HT-29 (cell line): Measurements from ENCODE around the gene CDH22. TPM values are rescaled to one million over a fixed set of nuclear protein-coding genes. Genes with fewer than 3 reads are reported as not detected.

Experiments
- DNase-seq: peaks from one replicate; pipeline ENCODE4 v3.0.0-alpha.2; 2015; ENCODE audit warnings: low spot score
- total RNA-seq: library from RNA; depleted of rRNA; stranded (reverse); fragments of >200 nt; shearing (Covaris generic); gene quantifications from 2 replicates; pipeline ENCODE4 v1.2.3, GENCODE V29; 2014

CDH22 gene
- total RNA-seq, 1 experiment from 2014 or later = not detected

- no peak for DNase-seq
Measured at GRCh38 chr20:46172455-46172854, 135.8 kb downstream of the CDH22 start.

- no peak for DNase-seq
Measured at GRCh38 chr20:46171909-46172308, 136.4 kb downstream of the CDH22 start.

- DNase-seq = no peak
Measured at GRCh38 chr20:46171476-46171875, 136.8 kb downstream of the CDH22 start.

- no peak for DNase-seq
Measured at GRCh38 chr20:46169245-46170171, 138.8 kb downstream of the CDH22 start.

GRCh38 chr20:46168438-46168837 is 139.9 kb downstream of the CDH22 start:
- no peak for DNase-seq

- no peak for DNase-seq
Measured at GRCh38 chr20:46167080-46167479, 141.2 kb downstream of the CDH22 start.

- DNase-seq = no peak
Measured at GRCh38 chr20:46164254-46164653, 144.0 kb downstream of the CDH22 start.

- no peak for DNase-seq
Measured at GRCh38 chr20:46161921-46162320, 146.4 kb downstream of the CDH22 start.

GRCh38 chr20:46160661-46161060 is 147.6 kb downstream of the CDH22 start:
- DNase-seq = no peak

- no peak for DNase-seq
Measured at GRCh38 chr20:46159101-46159897, 149.0 kb downstream of the CDH22 start.

GRCh38 chr20:46158476-46158987 is 149.8 kb downstream of the CDH22 start:
- DNase-seq = no peak

GRCh38 chr20:46157625-46158024 is 150.7 kb downstream of the CDH22 start:
- no peak for DNase-seq

GRCh38 chr20:46157076-46157592 is 151.2 kb downstream of the CDH22 start:
- no peak for DNase-seq

- DNase-seq = no peak
Measured at GRCh38 chr20:46156065-46156464, 152.2 kb downstream of the CDH22 start.

- no peak for DNase-seq
Measured at GRCh38 chr20:46154796-46155195, 153.5 kb downstream of the CDH22 start.

- no peak for DNase-seq
Measured at GRCh38 chr20:46154305-46154704, 154.0 kb downstream of the CDH22 start.

- DNase-seq = no peak
Measured at GRCh38 chr20:46152824-46153586, 155.3 kb downstream of the CDH22 start.

GRCh38 chr20:46151936-46152335 is 156.4 kb downstream of the CDH22 start:
- peak; percentile 33 for DNase-seq

GRCh38 chr20:46150943-46151342 is 157.4 kb downstream of the CDH22 start:
- no peak for DNase-seq

- DNase-seq = no peak
Measured at GRCh38 chr20:46148313-46149208, 159.7 kb downstream of the CDH22 start.
